ENCODE data around the gene ZFP1.
"Not testable (repeated sequence)": the region's sequence is repeated elsewhere in the genome, so short reads cannot be mapped to it uniquely, and the experiment has no call there.

Gene ZFP1

DNA sequence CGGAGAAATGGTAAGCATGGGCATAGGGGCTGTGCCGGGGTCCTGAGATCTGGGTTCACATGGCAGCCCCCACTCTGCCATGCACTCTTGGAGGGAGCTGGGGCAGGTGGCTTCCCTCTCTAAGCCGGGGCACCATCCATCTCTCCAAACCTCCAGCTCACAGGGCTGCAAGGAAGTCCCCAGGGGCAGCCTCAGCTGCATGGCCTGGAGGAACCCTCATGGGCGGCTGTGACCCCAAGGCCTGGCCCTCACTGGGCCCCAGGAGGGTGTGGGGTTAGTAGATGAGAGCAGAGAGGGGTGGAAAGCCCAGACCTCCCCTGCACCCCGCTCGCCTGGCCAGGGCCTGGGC is 56.1 kb downstream of the ZFP1 start:
- no peak for DNase-seq (ENCODE audit: low spot score)

DNA sequence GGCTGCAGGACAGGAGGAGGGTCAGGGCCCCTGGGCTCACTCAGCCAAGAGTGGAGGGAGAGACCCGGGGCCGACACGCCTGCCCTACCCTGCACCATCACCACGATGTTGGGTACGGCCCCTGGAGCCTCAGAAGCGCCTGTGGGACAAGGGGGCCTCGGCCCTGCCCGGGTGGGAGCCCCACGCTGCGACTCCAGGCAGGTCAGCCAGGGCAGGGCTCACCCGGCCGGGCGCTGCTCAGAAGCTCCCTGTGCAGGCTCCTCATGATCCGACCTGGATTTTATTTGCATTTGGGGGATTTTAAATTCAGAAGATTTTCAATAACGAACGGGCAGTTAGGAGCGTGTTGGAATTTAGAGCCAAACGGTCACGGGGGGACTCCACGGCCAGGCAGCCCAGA is 56.6 kb downstream of the ZFP1 start:
- not testable (repeated sequence) for DNase-seq (ENCODE audit: low spot score)

DNA sequence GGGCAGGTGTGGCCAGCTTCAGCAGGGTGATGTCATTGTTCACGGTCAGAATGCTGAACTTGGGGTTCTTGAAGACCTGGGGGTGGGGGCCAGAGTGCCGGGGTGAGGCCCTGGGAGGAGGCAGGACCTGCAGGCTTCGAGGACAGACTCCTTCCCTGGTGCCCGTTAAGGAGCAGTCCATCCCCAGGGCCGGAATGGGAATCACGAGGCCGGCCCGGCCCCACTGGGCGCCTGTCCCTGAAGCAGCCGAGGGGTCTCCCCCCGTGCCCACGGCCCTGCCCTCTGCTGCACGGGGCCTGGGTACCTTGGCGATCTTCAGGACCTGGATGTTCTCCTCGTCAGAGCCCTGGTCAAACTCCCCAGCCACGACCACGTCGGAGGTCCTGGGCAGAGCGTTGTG is 57.1 kb downstream of the ZFP1 start:
- not testable (repeated sequence) for DNase-seq (ENCODE audit: low spot score)

DNA sequence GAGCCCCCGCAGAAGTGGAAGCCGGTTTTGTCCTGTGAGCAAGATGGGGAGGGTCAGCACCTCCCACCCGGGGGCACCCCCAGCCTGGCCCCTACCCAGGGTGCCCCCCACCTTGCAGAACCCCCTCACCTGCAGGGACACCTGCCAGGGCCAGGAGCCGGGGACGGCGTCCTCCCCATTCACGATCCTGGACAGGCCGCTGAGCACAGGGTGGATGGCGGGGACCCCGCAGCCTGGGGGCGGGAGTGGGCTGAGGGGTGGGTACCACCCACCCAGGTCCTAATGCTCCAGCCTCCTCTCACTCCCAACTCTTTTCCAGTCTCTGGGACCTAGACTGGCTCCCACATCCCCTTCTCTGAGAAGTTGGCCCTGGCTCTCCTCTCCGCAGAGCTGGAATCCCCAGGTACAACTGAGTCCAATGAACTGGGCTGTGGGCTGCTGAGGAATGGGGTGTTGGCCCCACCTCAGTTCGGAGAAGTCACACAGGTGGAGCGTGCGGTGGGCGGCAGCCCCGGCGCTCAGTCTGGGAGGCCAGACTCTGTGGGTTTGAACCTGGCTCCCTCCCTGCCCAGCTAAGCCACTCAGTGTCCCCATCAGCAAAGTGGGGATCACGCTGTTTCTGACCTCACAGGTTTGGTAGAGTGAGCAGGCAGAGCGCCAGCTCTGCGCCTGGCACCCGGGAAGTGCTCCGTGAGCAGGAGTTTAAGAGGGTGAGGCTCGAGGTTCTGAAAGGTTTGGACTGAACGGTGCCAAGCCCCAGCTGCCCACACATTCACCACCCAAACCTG is 57.8 kb downstream of the ZFP1 start:
- DNase-seq (ENCODE audit: low spot score): not testable (repeated sequence)

DNA sequence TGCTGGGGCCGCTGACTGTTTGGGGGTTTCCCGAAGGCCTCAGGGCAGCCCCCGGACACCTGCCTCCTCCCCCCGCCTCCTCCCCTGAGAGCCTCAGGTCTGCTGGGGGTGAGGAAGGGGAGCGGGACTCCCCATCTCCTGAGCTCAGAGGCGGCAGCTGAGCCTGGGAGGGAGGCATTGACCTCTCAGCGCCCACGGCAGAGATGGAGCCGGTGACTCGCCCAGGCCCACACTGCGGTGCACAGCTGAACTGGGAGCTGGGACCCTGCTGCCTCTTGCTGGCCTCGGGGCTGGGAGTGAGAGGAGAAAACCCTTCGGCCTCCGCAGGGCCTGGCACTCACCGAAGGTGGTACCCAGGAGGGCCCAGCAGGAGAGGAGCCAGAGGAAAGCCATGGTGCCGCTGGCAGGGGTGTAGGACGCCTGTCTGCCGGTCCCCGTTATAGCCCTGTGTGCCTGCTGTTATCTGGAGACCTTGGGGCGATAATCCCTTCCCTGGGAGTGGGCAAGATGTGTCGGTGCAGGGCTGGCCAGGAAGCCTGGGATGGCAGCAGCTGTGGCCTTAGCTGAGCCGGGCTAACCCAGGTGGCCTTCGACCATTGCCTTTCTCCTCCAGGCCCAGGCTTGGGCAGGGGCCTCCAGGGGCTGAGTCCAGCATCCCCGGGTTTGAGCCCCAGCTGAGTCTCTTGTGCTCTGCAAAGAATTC is 58.6 kb downstream of the ZFP1 start, which contains the start of gene CTRB2:
CTRB2 (minus strand) TSS at position 413 of the 703 bp plus-strand sequence; CDS start at position 393, 20 bp downstream.
- no peak for DNase-seq (ENCODE audit: low spot score)

DNA sequence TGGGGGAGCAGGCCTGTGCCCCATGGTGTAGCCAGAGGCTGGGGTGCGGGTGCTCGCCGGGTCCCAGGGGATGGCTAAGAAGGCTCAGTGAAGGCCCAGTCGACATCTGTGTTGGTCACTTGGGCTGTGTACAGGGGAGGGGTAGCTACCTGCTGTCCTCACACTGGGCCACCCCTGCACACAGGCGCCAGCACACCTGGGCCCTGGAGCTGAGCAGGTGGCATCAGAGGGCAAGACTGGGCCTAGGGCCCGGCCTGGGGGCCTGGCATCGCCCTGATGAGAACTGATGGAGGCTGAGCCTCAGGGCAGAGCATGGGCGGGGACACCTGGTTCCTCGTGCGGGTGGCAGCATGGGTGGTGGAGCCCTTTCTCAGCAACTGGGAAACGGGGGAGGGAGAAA is 59.5 kb downstream of the ZFP1 start:
- no peak for DNase-seq (ENCODE audit: low spot score)

DNA sequence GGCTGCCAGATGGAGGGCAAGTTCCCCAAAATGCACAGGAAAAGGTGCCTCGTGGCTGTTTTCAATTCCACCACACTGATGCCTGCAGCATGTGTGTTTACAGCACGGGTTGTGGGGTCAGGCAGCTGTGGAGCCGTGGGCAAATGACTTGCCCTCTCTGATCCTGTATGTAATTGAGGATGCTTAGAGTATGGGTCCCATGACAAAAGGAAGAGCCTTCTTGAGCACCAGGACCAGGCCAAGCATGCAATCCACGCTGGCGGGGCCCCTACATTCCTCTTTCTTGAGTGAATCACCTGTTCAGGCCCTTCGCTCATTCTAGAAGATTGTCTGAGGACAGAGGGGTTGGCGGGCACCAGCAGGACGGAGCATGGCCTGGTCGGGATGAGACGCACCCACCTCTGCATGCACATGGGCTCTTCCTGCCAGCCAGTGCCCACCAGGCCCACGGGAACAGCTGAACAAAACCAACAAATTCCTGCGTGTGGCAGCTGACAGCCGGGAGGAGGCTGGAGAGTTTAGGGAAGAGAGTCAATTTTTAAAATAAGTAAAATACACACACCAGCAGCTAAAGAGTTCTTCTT is 60.0 kb downstream of the ZFP1 start:
- no peak for DNase-seq (ENCODE audit: low spot score)

DNA sequence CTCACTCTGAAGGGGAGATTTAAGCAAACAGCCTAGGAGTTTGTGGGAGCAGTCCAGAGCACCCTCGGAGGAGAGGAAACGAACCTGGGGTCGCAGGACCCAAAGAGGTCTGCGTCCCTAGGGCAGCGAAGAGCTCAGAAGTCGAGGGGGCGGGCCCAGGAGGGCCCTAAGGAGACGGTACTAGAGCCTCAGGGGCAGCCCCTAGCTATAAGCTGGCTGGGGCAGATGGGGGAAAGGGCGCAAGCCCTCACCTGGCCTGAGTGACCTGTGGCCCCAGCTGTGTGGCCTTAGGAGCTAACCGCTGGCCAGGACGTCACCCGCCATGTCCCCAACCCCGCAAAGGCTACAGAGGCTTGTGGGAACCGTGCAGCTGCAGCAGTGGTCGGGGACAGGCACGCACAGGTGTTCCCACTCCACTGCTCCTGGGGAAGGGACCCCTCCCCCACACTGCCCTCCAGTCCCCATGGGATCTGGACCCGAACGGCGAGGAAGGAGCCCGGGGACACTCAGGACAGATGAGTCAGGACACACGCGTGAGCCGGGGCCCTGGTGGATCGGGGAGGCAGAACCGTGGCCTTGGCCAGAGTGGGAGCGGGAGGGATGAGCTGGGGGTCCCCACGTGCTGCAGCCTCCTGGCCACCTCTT is 60.7 kb downstream of the ZFP1 start:
- DNase-seq (ENCODE audit: low spot score): no peak

DNA sequence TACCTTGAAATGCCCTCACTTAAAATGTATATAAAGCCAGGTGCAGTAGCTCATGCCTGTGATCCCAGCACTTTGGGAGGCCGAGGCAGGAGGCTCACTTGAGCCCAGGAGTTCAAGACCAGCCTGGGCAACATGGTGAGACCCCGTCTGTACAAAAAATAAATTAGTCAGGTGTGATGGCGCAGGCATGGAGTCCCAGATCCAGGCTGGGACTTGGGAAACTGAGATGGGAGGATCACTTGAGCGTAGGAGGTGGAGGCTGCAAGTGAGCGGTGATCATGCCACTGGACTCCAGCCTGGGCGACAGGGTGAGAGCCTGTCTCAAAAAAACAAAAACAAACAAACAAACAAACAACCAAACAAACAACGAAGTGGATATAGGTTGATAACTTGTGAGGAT is 61.2 kb downstream of the ZFP1 start:
- not testable (repeated sequence) for DNase-seq (ENCODE audit: low spot score)

DNA sequence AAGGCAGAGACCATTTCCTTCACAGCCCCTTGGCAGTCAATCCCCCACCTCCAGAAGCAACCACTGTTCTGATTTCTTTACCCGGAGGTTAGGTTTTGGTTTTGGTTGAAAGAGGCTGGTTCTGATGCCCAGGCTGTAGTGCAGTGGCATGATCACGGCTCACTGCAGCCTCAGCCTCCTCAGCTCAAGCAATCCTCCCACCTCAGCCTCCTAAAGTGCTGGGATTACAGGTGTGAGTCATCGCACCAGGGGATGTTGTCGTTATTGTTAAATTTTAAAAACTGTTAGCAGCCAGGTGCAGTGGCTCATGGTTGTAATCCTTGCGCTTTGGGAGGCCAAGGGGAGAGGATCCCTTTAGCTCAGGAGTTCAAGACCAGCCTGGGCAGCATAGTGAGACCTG is 61.6 kb downstream of the ZFP1 start:
- DNase-seq (ENCODE audit: low spot score): no peak

DNA sequence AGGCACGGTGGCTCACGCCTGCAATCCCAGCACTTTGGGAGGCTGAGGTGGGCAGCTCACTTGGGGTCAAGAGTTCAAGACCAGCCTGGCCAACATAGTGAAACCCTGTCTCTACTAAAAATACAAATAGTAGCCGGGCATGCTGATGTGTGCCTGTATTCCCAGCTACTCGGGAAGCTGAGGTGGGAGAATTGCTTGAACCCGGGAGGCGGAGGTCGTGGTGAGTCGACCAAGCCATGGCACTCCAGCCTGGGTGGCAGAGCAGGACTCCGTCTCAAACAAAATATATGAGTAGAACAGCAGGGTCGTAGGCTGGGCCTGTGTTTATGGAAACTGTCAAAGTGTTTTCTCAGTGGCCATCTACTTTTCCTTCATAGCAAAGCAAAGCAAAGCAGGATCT is 63.0 kb downstream of the ZFP1 start:
- DNase-seq (ENCODE audit: low spot score): not testable (repeated sequence)

DNA sequence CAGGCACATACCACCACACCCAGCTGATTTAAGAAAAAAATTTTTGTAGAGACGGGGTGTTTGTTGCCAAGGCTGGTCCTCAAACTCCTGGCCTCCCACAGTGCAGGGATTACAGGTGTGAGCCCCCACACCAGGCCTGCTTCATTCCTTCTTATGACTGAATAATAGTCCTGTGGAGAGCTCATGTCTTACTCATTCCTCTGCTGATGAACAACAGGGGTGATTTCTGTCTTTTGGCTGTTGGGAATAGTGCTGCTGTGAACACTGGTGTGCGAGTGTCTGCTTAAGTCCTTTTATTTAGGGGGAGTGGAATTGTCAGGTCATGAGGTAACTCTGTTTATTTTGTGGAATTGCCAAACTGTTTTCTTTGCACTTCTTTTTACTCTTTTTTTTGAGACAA is 67.8 kb downstream of the ZFP1 start:
- no peak for DNase-seq (ENCODE audit: low spot score)

DNA sequence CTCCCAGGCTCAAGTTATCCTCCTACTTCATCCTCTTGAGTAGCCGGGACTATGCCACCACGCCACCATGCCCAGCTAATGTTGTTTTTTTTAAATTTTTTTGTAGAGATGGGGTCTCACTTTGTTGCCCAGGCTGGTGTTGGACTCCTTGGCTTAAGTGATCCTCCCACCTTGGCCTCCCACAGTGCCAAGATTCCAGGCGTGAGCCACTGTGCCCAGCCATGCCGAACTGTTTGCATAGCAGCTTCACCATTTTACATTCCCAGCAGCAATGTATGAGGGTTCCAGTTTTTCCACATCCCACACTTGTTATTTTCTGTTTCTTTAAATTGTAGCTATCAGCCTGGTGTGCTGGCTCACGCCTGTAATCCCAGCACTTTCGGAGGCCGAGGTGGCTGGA is 68.3 kb downstream of the ZFP1 start:
- DNase-seq (ENCODE audit: low spot score): no peak

DNA sequence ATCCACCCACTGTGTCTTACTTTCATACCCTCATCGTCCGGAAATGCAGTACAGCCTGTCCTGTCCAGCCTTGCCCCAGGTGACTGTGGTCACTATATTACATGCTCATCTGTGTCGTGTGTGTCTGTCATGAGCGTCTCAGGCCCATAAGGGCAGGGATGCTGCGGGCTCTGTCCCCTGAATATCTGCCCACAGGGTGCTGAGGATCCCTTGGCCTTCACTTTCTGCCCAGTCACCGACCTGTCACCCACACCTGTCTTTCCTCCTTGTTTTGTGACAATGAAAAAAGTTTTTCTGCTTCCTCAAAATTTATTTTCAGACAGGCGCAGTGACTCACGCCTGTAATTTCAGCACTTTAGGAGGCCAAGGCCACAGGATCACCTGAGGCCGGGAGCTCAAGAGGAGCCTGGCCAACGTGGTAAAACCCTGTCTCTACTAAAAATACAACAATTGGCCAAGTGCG is 69.1 kb downstream of the ZFP1 start:
- DNase-seq (ENCODE audit: low spot score): no peak

DNA sequence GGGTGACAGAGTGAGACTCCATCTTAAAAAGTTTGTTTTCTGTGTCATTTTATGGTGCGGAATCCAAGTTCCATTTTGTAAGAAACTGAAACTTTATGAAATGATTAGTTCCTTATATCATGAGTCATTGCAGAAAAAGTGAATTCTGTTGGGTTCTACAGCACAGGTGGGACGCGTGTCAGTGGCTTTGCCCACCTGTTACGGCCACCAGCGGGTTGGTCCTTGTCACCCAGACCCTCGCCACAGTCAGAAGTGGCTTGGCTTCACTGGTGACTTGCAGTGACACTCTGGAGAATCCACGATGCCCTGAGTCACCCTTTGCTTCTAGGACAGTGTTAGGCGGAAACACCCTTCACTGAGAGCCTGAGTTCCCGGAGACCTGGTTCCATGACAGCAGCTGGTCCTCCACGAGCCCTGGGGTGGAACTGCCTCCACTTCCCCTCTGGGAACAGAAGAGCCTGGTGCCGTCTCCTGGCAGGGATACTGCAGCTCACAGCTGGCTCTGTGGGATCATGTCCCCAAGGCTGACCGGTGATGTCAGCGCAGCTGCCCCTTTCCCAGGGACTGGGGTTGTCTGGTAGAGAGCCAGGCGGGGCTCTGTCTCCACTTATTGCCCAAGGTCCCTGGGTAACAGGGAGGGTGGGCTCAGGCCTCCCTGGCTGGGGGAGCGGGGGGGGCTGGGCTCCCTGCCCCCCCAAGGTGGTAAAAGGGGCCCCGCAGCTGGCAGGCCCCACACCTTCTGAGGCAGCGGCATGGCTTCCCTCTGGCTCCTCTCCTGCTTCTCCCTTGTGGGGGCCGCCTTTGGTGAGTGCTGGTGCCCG is 70.1 kb downstream of the ZFP1 start, which contains the start of gene CTRB1:
CTRB1 (plus strand) TSS at position 733 of the 821 bp plus-strand sequence; CDS start at position 753, 20 bp downstream.
- DNase-seq (ENCODE audit: low spot score): no peak

DNA sequence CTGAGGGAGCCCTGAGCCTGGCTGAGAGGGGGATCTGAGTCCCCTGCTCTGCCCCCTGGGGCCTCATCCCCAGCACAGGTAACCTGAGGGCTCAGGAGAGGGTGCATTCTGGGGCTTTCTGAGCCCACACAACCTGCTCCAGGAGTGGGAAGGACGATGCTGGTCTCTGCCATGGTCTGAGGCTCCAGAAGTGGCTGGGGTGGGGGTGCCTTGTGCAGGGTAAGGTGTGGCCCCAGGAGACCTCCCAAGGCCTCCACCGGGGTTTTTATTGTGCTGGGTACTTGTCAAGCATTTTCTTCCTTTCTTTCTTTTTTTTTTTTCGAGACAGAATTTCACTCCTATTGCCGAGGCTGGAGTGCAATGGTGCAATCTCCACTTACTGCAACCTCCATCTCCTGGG is 70.8 kb downstream of the ZFP1 start:
- DNase-seq (ENCODE audit: low spot score): no peak

DNA sequence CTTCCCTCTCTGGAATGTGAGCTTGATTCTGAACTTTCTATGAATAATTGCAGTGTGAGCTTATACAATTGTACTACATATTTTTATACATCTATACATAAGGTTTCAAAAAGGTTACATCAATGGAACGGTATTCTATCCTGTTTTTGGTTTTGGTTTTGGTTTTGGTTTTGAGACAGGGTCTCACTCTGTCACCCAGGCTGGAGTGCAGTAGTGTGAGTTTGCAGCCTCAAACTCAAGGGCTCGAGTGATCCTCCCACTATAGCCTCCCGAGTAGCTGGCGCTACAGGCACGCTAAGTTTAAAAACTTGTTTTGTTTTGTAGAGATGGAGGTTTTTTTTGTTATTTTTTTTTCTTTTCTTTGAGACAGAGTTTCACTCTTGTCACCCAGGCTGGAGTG is 71.5 kb downstream of the ZFP1 start:
- no peak for DNase-seq (ENCODE audit: low spot score)
